UCSD-AML1 (cell line): ENCODE results near the gene FGF14.

ENCODE experiments used
- DNase-seq: peaks from one replicate; lab custom pipeline; 2025; ENCODE audit not compliant: unreplicated experiment; lab: John Stamatoyannopoulos, UW

Gene FGF14

DNA sequence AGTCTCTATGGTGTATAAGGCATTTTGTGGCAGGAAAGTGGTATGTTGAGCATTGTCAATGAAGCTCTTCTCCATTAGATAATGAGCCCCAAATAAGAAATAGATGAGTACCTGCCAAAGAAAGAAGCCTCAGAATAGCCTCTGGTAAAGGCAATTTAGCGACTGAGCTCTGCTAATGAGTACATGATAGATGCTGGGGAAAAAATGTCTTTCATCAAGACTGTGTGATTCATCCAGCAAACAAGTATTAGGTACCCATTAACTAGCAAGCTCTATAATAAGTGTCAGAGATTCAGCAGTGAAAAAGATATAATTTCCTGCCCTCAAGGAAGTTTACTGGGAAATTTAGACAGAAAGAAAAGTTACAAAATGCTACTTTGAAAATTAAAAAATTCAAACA, 654.8 kb downstream of the FGF14 start:
- no peak for DNase-seq

DNA sequence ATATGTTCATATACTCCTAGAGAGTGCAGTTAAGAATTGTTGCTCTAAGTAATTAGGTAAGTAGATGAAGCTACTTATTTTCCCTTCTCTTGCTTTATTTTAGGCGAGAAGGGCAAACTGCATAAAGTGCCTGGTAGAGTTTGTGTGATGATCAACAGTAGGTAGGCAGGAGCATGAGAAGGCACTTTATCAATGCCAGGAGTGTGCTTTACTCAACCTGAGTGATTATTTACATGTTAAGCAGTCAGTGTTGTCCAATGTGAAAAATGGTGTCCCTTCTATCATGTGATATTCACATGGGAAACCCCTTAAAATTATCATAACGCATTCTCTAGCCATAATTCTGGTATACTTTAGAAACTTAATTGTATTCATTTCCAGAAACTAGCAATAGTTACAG, 655.3 kb downstream of the FGF14 start:
- DNase-seq: no peak

GRCh38 chr13:101739382-101740178, 662.3 kb downstream of the FGF14 start:
- no peak for DNase-seq

GRCh38 chr13:101738336-101738735, 663.5 kb downstream of the FGF14 start:
- no peak for DNase-seq

DNA sequence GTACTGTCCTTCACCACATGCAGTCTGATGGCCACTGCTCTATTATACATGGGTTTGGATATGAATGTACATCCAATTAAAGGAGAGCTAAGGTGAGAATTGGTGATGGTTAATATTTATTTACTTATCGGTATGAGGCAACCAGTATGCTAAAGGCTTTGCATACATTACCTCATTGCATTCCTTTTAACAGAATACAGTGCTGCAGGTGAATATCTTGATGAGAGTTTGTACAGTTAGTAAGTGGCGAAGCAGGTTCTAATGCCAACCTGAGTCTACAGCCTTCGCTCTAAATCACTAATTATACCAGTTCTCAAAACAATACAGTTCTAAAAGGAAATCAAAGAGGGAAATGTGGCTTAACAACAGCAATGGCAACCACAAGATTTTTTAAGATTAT, 665.3 kb downstream of the FGF14 start:
- no peak for DNase-seq

GRCh38 chr13:101730420-101731000, 671.3 kb downstream of the FGF14 start:
- no peak for DNase-seq

DNA sequence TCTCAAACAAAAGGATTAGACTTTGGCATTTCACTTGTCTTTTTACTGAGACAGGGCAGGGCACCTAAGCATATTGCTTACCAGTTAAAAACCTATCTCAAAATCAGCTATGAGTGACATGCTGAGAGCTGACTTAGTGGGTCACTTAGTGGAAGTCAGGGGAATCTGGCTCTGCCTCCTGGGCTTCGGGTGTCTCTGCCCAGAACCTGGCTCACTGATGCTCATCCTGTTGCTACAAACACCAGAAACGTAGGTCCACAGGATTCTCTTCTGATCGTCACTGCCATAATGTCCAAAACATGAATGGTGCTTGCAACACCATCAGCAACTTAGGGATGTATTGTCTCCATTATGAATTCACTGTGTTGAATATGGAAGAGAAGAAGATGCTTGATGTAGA, 673.2 kb downstream of the FGF14 start:
- DNase-seq: no peak

GRCh38 chr13:101728021-101728420, 673.8 kb downstream of the FGF14 start:
- no peak for DNase-seq

DNA sequence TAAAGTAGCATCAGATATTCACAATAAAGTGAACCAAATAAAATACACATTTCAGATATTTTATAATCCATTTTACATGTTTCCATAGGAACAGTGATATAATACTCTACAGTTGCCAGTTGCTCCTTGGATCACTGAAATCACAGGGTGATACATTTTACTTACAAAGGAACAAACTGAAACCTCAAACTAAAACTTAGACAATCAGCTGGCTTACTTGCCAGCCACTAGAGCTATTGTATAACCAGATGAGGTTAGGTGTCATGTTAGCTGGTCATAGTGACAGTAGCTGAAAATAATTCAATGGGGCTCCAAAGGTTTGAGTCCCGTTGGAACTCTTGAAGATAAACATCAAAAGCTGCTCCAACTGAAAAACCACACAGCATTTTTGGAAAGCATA, 674.7 kb downstream of the FGF14 start:
- no peak for DNase-seq

- no peak for DNase-seq
These were observed 675.2 kb downstream of the FGF14 start for GRCh38 chr13:101726681-101727080.

GRCh38 chr13:101718496-101718895, 683.4 kb downstream of the FGF14 start:
- DNase-seq: no peak

DNA sequence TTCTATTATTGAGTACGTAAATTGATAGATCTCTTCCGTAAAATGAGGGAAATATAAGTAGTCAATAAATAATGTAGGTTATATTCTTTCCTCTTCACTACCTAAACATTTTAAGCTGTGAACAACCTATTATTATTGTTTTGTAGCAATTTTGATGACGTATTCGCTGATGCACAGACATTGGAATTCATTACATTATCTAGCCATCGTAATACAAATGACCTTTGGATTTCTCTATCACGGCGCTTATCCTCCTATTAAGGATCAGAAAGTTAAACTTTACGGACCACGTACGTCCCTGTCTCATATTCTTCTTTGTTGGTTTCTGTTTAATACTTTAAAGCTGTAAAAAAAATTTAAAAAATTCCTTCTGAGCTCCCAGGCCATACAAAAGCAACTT, 684.5 kb downstream of the FGF14 start:
- no peak for DNase-seq

- no peak for DNase-seq
These were observed 687.7 kb downstream of the FGF14 start for GRCh38 chr13:101714195-101714594.

DNA sequence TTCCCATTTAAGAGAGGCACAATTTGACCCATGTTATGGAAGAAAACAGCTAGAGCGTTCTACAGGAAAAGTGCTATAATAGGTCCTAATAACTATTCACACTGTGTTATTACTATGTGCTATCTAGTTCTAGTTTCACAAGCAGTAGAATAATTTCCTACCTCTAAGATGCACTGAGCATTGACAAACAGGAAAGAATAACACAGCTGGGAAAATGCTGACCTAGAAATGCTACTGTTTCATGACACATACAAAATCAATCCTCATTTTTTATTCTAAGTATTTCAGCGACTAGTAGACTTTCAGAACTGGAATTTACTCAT, 689.9 kb downstream of the FGF14 start:
- DNase-seq: no peak

DNA sequence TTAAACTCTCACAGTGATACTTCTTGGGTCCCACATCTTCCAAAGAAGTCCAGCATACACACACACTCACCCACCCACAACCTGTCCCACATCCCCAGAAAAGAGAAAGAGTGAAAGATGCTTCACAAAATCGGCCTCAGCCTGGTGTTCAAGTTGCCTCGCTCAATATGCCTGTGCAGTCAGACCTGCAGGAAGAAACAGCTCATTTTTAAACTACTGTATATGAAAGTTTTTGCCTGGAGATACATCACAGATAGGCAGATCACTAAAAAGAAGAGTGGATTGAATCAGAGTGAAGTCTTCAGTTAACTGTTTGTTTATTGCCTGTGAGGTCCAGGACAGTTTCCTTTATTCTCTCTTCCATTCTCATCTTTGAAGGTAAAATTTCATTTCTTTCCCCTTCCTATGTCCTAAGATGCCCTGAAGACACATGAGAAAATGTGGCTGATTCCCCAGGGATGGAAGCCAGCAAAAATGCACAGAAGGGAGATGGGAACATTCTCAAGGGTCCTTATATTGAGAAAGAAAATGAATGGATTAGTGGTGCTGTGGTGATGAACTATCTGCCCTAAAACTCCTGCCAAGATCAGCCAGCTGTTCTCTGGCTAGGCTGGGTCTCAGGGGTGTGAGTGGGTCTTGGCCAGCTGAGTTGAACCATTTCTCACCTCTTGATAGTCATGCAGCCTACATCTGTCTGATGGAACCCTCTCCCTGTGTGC, 690.4 kb downstream of the FGF14 start:
- no peak for DNase-seq

GRCh38 chr13:101709952-101710351, 691.9 kb downstream of the FGF14 start:
- no peak for DNase-seq

- no peak for DNase-seq
These were observed 693.7 kb downstream of the FGF14 start for GRCh38 chr13:101708115-101708514.

DNA sequence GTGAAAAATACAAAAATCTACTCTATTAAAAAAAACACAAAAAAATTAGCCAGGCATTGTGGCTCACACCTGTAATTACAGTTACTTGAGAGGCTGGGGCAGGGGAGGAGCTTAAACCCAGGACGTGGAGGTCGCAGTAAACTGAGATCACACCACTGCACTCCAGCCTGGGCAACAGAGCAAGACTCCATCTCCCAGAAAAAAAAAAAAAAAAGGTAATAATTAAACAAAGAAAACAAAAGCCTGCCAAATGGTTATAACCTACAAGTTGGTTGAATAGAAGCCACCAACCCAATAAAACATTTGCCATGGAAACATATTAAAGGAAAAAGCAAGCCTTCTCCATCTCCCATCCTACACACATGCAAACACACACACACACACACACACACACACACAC, 694.2 kb downstream of the FGF14 start:
- DNase-seq: no peak

DNA sequence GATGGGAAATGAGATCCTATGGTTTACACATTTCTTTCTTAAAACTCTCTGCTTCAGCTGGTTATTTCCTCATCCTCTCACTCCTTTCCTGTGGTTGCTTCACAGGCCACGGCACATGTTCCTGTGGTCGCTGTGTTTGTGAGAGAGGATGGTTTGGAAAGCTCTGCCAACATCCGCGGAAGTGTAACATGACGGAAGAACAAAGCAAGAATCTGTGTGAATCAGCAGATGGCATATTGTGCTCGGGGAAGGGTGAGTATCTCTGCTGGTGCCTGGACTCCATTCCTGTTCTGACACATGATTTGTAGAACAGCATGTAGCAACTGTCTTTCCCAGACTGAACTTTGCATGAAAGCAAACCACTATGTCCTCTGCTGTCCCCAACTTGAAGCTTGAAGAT, 695.2 kb downstream of the FGF14 start:
- DNase-seq: peak; percentile 55

- DNase-seq: no peak
These were observed 698.0 kb downstream of the FGF14 start for GRCh38 chr13:101703838-101704237.

GRCh38 chr13:101703081-101703480, 698.8 kb downstream of the FGF14 start:
- no peak for DNase-seq

DNA sequence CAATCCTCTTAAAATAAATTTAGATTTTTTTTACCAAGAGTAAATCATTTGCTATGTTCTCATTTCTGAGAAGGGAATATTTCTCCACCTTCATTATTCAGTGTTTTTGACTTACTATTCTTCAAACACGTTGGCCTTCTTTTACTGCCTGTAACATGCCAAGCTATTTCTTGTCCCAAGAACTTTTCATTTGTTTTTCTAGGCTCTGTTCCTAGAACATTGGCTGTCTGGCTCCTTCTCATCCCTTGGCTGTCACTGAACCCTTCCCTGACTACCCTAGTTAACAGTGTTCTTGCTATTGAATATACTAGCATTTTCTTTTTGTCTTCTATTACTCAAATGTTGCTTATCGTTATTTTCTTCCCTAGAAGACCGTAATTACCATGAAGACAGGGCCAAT, 701.2 kb downstream of the FGF14 start:
- DNase-seq: no peak
